Tibial artery (tissue), 4 donors: ENCODE data around the gene TFAP2A.

Experiments
- DNase-seq, 2 donors: peaks; one replicate each; pipeline ENCODE4 v3.0.0-alpha.2; 2019
- H3K27ac ChIP-seq, 2 donors: fragments of 200-600 bp; sonication (generic) in 1 of 2; 1 replicate in 1 of 2; 2 replicates in 1 of 2; pipeline ENCODE4 v1.5.1; 2018 to 2019; ENCODE audit warnings: mild to moderate bottlenecking in 1 of 2
- H3K27me3 ChIP-seq, 2 donors: fragments of 200-600 bp; sonication (generic) in 1 of 2; one replicate each; pipeline versions ENCODE4 v1.5.1 to v1.6.0; 2016 to 2019
- H3K36me3 ChIP-seq, 3 donors: fragments of 200-600 bp; sonication (generic) in 2 of 3; one replicate each; pipeline ENCODE4 v1.5.1; 2016 to 2019; ENCODE audit warnings: mild to moderate bottlenecking in 2 of 3
- H3K4me1 ChIP-seq, 4 donors: fragments of 200-600 bp; sonication (generic) in 2 of 4; 1 replicate in 3 of 4; 2 replicates in 1 of 4; pipeline ENCODE4 v1.5.1; 2016 to 2019
- H3K4me3 ChIP-seq, 2 donors: fragments of 200-600 bp; sonication (generic) in 1 of 2; 1 replicate in 1 of 2; 2 replicates in 1 of 2; pipeline ENCODE4 v1.5.1; 2018 to 2019; ENCODE audit warnings: mild to moderate bottlenecking in 2 of 2
- H3K9me3 ChIP-seq, 3 donors: fragments of 200-600 bp; sonication (generic) in 1 of 3; one replicate each; pipeline ENCODE4 v1.5.1; 2016 to 2019
- CTCF ChIP-seq, 2 experiments: fragments of 200-600 bp in 1 of 2; fragments of 450-650 bp in 1 of 2; IDR thresholded peaks; one replicate each; pipeline ENCODE4 v1.5.1; 2017 to 2019; ENCODE audit warnings: antibody characterized with exemption in 2 of 2, mild to moderate bottlenecking in 1 of 2, moderate library complexity in 1 of 2
- intact Hi-C: fragments of 100-400 bp; cut with DNase I; formaldehyde crosslinking; loops from one replicate; pipeline ENCODE4 v1.15.0; 2023; ENCODE audit warnings: low total_unique reads

The TFAP2A gene

GRCh38 chr6:10389739-10390494 is 25.0 kb downstream of the TFAP2A start:
- H3K4me3 ChIP-seq: no peak overlapping the region
- H3K4me1 ChIP-seq: peaks cover 0 to 10% (median 2%) of the 10 kb centered on the region in 4 donors
- H3K36me3 ChIP-seq: no peaks in the 10 kb centered on the region
- H3K27me3 ChIP-seq: peaks cover under 1 to 100% of the 10 kb centered on the region in 2 donors
- no peak overlapping the region for H3K27ac ChIP-seq
- intact Hi-C loops: no loop called here
- no peaks in the 10 kb centered on the region for H3K9me3 ChIP-seq
- TF ChIP-seq CTCF (IDR thresholded peaks at IDR 0.05): no peak
- DNase-seq: no peak

GRCh38 chr6:10386756-10387654 is 27.9 kb downstream of the TFAP2A start:
- H3K27me3 ChIP-seq: peaks cover 3 to 100% of the 10 kb centered on the region in 2 donors
- no peak for TF ChIP-seq CTCF (IDR thresholded peaks at IDR 0.05)
- no peak for DNase-seq
- intact Hi-C loops: no loop called here
- H3K27ac ChIP-seq: no peak overlapping the region
- H3K4me3 ChIP-seq: no peak overlapping the region
- peaks cover 0 to 33% (median 12%) of the 10 kb centered on the region in 4 donors for H3K4me1 ChIP-seq
- H3K36me3 ChIP-seq: no peaks in the 10 kb centered on the region
- no peaks in the 10 kb centered on the region for H3K9me3 ChIP-seq

GRCh38 chr6:10386220-10386619 is 28.7 kb downstream of the TFAP2A start:
- no peak for TF ChIP-seq CTCF (IDR thresholded peaks at IDR 0.05)

DNA sequence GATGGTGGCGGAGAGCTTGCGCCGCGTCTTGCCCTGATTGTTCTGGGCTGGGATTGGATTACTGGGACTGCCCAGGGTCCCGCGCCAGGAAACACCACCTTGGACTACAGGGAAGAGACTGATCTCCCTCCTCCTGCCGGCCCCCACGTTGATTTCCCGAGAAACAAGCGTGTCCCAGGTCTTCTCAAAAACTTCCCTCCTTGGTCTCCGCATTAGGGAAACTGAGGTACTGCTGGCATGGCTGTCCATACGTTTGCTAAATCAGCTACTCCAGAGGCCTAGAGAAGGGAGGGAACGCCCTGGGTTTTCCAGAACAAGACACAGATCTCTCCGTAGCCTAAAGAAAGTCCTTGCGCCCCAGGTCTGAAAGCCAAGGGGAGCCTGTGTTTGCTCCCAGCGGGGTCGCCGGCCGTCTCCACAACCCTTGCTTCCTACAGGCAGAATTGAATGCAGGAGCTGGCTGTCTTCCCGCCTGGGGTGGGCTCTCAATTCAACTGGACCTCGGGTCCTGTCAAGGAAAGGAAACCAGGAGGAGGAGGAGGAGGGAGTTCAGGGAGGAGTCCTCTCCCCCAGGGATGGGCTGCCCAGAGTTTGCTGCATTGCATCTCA is 29.2 kb downstream of the TFAP2A start:
- Histone ChIP-seq H3K9me3 (no peaks in the 10 kb centered on the region), H3K36me3 (no peaks in the 10 kb centered on the region), H3K4me1 (peaks cover 0 to 41% (median 12%) of the 10 kb centered on the region in 4 donors), H3K27ac (no peak overlapping the region), H3K27me3 (peaks cover 3 to 100% of the 10 kb centered on the region in 2 donors), H3K4me3 (no peak overlapping the region)
- TF ChIP-seq CTCF (IDR thresholded peaks at IDR 0.05): no peak
- intact Hi-C loops: no loop called here
- no peak for DNase-seq

More at GRCh38 chr6:10386220-10386619, 28.7 kb downstream of the TFAP2A start:
- Histone ChIP-seq H3K4me1 (peaks cover 0 to 39% (median 12%) of the 10 kb centered on the region in 4 donors), H3K4me3 (no peak overlapping the region), H3K36me3 (no peaks in the 10 kb centered on the region), H3K27ac (no peak overlapping the region), H3K9me3 (no peaks in the 10 kb centered on the region), H3K27me3 (peaks cover 3 to 100% of the 10 kb centered on the region in 2 donors)
- DNase-seq: no peak
- intact Hi-C loops: no loop called here

DNA sequence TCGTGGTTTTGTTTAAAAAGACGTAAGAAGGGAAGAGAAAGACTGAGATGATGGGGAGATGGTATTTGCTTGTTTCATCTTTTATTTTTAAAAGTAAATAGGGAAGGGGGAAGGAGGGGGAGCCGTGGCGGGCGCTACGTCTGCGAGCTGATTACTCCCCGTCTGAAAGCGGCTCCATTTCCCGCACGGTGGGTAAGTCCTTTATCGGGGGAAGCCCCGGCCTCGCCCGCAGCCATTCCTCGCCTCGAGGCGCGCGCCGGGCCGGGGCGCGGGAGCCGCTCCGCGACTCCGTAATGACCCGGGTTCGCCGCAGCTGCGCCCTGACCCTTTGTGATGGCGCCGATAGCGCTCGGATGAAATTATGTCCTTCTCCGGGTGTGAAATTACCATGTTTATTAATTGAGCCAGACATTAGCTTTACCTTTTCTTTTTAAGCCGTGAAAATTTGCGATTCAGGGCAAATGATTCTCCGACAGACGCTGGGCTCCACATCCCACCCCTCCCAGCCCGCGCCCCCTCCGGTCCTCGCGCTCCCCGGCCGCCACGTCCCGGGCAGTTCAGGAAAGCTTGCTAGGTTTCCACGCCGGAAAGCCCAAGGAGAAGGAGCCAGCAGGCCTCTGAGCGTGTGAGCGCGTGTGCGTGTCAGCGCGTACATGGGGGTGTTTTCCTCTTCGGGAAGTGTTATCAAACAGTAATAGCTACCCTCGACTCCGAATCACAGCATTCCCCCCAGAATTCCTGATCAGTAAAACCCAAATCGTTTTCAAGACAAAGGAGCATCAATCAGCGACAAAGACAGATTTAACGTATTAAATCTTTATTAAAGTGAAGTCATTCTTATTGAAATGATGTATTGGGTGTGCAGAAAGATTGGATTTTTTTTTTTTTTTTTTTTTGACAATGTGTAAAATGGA is 30.0 kb downstream of the TFAP2A start:
- H3K9me3 ChIP-seq: no peaks in the 10 kb centered on the region
- intact Hi-C loops: no loop called here
- no peak overlapping the region for H3K27ac ChIP-seq
- H3K27me3 ChIP-seq: peaks cover 3 to 99% of the 10 kb centered on the region in 2 donors
- H3K4me1 ChIP-seq: peaks cover 0 to 36% (median 10%) of the 10 kb centered on the region in 4 donors
- no peaks in the 10 kb centered on the region for H3K36me3 ChIP-seq
- H3K4me3 ChIP-seq: no peak overlapping the region
- DNase-seq: no peak
- TF ChIP-seq CTCF (IDR thresholded peaks at IDR 0.05): no peak
